Measurements from ENCODE around the gene YBX3. TPM values are rescaled to one million over a fixed set of nuclear protein-coding genes. Genes with fewer than 3 reads are reported as not detected.

Gene YBX3
- total RNA-seq, 4 donors from 2014 or later, result 264 to 714 (median 382) TPM

- Histone ChIP-seq H3K4me1 (peaks cover 0 to 4% (median 2%) of the 10 kb centered on the region in 4 donors), H3K9me3 (no peaks in the 10 kb centered on the region), H3K27ac (no peak overlapping the region), H3K27me3 (peaks cover 0 to 17% of the 10 kb centered on the region in 2 donors), H3K4me3 (no peak overlapping the region), H3K36me3 (no peaks in the 10 kb centered on the region)
- no peak for DNase-seq (ENCODE audit: low spot score in 2 of 2)
- 86 to 90% methylated on average over 5 of the region's 5 CpGs for WGBS, 2 donors
- TF ChIP-seq CTCF (IDR thresholded peaks at IDR 0.05) (no peak), EP300 (IDR thresholded peaks at IDR 0.05) (no peak), POLR2A (IDR thresholded peaks at IDR 0.05) (no peak)
Observed at GRCh38 chr12:10668526-10668925, 54.6 kb downstream of the YBX3 start.

DNA sequence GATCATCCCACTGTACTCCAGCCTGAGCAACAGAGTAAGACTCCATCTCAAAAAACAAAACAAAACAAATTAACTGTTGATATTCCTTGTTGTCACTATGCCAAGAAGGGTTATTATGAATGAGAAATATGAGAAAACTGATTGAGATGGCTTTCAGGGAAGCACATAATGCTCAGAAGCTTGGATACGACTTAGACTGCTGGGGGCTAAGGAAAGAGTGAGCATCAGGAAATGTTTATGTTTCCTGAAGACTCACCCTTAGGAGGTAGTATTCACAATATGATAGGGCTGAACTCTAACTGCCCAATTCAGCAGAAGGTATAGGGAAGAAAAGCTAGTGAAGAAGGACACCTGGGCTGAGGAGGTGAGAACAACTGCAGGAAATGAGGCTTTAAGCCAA lies 55.5 kb downstream of the YBX3 start:
- no peaks in the 10 kb centered on the region for H3K4me1 ChIP-seq
- H3K27ac ChIP-seq, result no peak overlapping the region
- no peaks in the 10 kb centered on the region for H3K9me3 ChIP-seq
- no peak for DNase-seq (ENCODE audit: low spot score in 2 of 2)
- H3K27me3 ChIP-seq, result peaks cover 0 to 8% of the 10 kb centered on the region in 2 donors
- H3K36me3 ChIP-seq, result no peaks in the 10 kb centered on the region
- no peak overlapping the region for H3K4me3 ChIP-seq
- WGBS, 2 donors, result 46 to 63% methylated on average over 1 of the region's 1 CpG
- no peak for TF ChIP-seq CTCF (IDR thresholded peaks at IDR 0.05)
- TF ChIP-seq POLR2A (IDR thresholded peaks at IDR 0.05), result no peak
- TF ChIP-seq EP300 (IDR thresholded peaks at IDR 0.05), result no peak

DNA sequence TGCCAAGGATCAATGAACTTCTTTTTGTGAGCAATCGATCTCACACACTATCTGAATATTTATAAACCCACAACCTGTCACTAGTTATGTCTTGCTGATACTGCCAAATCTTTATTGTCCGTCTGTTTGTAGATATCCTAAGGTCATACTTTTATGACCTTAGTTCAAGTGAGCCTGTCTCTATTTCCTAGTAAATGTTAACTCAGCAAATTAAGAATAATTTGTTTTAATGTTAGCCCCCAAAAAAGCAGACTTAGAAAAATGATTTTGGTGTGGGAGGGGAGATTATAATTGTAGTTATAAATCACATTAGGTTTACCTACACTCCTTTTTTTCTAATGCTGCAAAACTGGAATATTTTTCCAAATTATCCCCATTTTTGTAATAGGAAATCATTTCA lies 58.6 kb downstream of the YBX3 start:
- H3K36me3 ChIP-seq, result no peaks in the 10 kb centered on the region
- WGBS, 2 donors, result 78 to 83% methylated on average over 2 of the region's 2 CpGs
- H3K9me3 ChIP-seq, result no peaks in the 10 kb centered on the region
- H3K27me3 ChIP-seq, result no peaks in the 10 kb centered on the region
- H3K27ac ChIP-seq, result no peak overlapping the region
- H3K4me3 ChIP-seq, result no peak overlapping the region
- DNase-seq (ENCODE audit: low spot score in 2 of 2), result no peak
- no peaks in the 10 kb centered on the region for H3K4me1 ChIP-seq
- TF ChIP-seq EP300 (IDR thresholded peaks at IDR 0.05) (no peak), POLR2A (IDR thresholded peaks at IDR 0.05) (no peak), CTCF (IDR thresholded peaks at IDR 0.05) (no peak)

GRCh38 chr12:10663869-10664268 lies 59.3 kb downstream of the YBX3 start:
- 77 to 85% methylated on average over 3 of the region's 3 CpGs for WGBS, 2 donors
- no peak for DNase-seq (ENCODE audit: low spot score in 2 of 2)
- H3K27me3 ChIP-seq, result no peaks in the 10 kb centered on the region
- H3K36me3 ChIP-seq, result no peaks in the 10 kb centered on the region
- TF ChIP-seq CTCF (IDR thresholded peaks at IDR 0.05) (no peak), EP300 (IDR thresholded peaks at IDR 0.05) (no peak), POLR2A (IDR thresholded peaks at IDR 0.05) (no peak)
- no peak overlapping the region for H3K4me3 ChIP-seq
- H3K9me3 ChIP-seq, result no peaks in the 10 kb centered on the region
- no peak overlapping the region for H3K27ac ChIP-seq
- H3K4me1 ChIP-seq, result no peaks in the 10 kb centered on the region

GRCh38 chr12:10661338-10661737 lies 61.8 kb downstream of the YBX3 start:
- WGBS, 2 donors, result 51 to 63% methylated on average over 3 of the region's 3 CpGs
- Histone ChIP-seq H3K36me3 (no peaks in the 10 kb centered on the region), H3K4me3 (no peak overlapping the region), H3K27me3 (no peaks in the 10 kb centered on the region), H3K27ac (no peak overlapping the region), H3K9me3 (peaks cover 0 to under 1% (median 0%) of the 10 kb centered on the region in 4 donors), H3K4me1 (no peaks in the 10 kb centered on the region)
- no peak for DNase-seq (ENCODE audit: low spot score in 2 of 2)
- no peak for TF ChIP-seq CTCF (IDR thresholded peaks at IDR 0.05)
